SH-SY5Y (cell line): ENCODE results near the gene THAP3.

Experiments
- GATA2 ChIP-seq: IDR thresholded peaks from 2 replicates; pipeline ENCODE4 v1.6.1; 2011; ENCODE audit warnings: mild to moderate bottlenecking, low read depth, low read length
- GATA3 ChIP-seq: IDR thresholded peaks from 2 replicates; pipeline ENCODE4 v1.6.1; 2011; ENCODE audit warnings: low read depth, mild to moderate bottlenecking, low read length, moderate library complexity

The THAP3 gene, protein sequence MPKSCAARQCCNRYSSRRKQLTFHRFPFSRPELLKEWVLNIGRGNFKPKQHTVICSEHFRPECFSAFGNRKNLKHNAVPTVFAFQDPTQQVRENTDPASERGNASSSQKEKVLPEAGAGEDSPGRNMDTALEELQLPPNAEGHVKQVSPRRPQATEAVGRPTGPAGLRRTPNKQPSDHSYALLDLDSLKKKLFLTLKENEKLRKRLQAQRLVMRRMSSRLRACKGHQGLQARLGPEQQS

DNA sequence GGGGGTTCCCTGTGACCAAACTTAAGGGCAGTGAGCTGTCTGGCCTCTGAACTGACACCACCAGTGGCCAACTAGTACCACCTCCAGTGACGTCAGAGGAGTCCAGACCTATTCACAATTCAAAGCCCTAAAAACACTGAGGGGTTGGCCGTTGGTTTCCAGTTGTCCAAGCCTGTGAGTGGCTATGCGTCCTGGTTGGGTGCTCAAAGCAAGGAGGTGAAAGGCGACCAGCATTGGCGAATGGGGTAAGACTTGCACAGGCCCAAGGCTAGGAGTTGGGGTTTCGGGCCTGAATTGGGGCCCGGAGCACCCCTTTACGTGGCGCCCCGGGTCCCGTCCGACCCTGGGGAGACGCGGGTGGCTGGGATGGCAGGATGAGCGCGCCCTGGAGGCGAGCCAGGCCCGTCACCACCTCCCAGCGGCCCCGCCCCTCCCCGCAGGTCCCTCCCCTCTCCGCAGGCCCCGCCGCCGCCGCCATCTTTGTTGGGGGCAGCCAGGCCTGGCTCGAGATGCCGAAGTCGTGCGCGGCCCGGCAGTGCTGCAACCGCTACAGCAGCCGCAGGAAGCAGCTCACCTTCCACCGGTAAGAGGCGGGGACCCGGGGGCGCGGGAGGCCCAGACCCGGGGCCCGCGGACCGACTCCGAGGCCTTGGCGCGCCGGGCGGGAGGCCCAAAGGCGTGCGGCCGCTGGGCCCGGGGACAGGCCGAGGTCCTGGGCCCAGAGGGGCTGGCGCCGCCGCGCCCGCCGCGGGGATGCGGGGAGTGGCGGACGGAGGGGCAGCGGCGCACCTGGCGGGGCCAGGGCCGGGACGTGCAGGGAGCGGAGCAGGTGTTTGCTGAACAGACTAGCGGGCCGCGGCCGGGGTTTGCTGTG is at the start of gene THAP3:
THAP3 (plus strand) TSS at position 159 of the 874 bp plus-strand sequence; CDS start at position 510, 351 bp downstream.
- TF ChIP-seq GATA3 = no peak
- no peak for TF ChIP-seq GATA2

DNA sequence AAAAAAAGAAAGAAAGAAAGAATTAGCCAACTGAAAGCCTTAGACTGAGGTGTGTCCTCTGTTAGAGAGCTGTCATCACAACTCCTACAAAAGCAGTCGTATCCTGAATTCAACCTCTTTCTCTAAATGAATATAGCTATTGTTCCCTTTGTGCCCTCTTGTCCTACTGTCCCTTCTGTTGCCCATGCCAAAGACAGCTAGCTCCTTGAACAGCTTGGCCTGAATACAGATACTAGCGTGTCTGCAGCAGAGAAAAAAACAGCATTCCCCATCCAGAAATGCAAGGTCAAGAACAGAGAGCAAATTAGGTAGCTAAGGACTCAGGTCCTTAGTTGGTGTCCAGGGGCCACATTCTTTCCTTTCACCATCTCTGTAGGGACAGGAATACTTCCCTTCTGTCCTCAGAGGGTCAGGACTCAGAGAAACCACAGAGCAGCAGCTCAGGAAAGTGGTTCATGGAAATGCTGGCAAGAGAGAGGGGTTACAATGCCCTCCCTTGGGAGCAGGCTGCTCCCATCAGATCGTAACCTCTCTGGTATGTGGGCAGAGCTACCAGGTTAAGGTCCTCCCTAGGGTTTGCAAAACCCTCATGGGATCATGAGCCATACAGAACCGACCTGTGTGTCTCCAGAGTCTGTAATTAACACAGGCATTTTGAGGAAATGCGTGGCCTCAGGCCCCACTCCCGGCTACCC is 46.7 kb upstream of the THAP3 start:
- TF ChIP-seq GATA2 (no peak), GATA3 (no peak)

GRCh38 chr1:6578624-6579373 is 45.9 kb upstream of the THAP3 start:
- TF ChIP-seq GATA2 = no peak
- no peak for TF ChIP-seq GATA3

DNA sequence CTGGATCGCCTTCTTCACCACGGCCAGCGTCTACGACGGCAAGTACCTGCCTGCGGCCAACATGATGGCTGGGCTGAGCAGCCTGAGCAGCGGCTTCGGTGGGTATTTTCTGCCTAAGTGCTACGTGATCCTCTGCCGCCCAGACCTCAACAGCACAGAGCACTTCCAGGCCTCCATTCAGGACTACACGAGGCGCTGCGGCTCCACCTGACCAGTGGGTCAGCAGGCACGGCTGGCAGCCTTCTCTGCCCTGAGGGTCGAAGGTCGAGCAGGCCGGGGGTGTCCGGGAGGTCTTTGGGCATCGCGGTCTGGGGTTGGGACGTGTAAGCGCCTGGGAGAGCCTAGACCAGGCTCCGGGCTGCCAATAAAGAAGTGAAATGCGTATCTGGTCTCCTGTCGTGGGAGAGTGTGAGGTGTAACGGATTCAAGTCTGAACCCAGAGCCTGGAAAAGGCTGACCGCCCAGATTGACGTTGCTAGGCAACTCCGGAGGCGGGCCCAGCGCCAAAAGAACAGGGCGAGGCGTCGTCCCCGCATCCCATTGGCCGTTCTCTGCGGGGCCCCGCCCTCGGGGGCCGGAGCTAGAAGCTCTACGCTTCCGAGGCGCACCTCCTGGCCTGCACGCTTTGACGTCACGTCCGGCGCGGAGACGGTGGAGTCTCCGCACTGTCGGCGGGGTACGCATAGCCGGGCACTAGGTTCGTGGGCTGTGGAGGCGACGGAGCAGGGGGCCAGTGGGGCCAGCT is 45.1 kb upstream of the THAP3 start, which contains the start of gene ZBTB48:
ZBTB48 (plus strand) TSS at position 621 of the 745 bp plus-strand sequence. CDS start 616 bp downstream, outside the sequence.
- no peak for TF ChIP-seq GATA3
- no peak for TF ChIP-seq GATA2

- TF ChIP-seq GATA3 = no peak
- no peak for TF ChIP-seq GATA2
These were observed 44.5 kb upstream of the THAP3 start for GRCh38 chr1:6580119-6580592.

GRCh38 chr1:6580593-6581409 is 43.9 kb upstream of the THAP3 start:
- TF ChIP-seq GATA2 (no peak), GATA3 (no peak)

DNA sequence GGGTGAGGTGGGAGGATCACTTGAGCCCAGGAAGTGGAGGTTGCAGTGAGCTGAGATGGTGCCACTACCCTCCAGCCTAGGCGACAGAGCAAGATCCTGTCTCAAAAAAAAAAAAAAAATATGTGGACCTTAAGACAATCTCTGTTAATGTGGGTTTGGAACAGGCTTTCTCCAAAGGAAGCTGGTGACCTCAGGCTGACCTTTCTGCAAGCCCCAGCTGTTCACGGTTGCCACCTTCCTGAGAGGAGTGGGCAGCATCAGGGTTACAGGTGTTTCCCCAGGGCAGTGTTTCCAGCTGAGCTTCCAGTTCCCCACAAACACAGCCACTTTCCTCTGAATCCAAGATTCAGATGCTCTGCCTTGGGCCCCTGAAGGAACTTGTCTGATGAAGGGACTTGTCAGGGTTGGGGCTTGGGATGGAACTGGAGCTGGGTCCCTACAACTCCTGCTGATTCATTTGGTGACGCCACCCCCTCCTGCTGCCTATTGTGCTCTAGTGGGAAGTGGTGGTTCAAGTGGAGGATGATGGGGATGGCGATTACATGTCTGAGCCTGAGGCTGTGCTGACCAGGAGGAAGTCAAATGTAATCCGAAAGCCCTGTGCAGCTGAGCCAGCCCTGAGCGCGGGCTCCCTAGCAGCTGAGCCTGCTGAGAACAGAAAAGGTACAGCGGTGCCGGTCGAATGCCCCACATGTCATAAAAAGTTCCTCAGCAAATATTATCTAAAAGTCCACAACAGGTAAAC is 42.9 kb upstream of the THAP3 start:
- TF ChIP-seq GATA3 = no peak
- no peak for TF ChIP-seq GATA2

GRCh38 chr1:6582370-6582769 is 42.3 kb upstream of the THAP3 start:
- TF ChIP-seq GATA3 (no peak), GATA2 (no peak)

DNA sequence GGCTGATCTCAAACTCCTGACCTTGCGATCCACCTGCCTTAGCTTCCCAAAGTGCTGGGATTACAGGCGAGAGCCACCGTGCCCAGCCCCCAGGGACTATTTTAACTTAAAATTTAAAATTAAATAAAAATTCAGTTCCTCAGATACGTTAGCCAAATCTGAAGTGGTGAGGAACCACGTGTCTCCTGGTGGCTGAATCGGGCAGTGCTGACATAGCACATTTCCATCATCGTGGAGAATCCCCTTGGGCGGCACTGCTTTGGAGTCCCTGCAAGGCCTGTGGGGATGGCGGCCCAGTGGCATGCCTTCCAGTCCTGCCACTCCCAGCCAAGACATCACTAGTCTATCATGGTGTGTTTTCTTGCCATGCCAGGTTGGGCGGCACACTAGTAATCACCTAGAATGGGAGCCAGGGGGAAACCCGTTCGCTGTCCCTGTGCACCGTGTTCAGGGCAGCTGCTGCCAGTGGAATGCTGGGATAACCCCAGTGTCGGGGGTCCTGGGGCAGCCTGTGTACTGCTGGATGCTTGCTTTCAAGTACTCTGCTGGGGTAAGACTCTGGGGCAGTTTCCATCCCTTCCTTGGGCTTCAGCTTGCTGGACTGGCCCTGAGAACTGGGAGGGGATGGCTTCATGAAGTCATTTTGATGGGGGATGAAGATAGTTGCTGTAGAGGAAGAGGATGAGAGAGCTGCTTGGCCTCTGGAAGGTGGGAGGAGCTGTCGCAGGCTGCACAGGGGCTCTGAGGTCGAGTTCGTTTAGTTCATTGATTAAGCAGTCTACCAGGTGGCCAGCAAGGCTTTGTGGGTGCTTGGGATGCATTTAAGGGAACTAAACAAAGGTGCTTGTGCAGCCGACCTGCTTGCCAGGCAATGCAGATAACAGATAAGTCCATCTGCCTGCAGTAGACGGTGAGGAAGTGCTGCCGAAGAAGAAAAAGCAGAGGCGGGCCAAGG is 40.3 kb upstream of the THAP3 start:
- TF ChIP-seq GATA2 (no peak), GATA3 (no peak)

- TF ChIP-seq GATA3 = no peak
These were observed 39.5 kb upstream of the THAP3 start for GRCh38 chr1:6585081-6585722.
